Endothelial cell of umbilical vein (primary cell): ENCODE data around the gene EEF1B2. TPM values are rescaled to one million over a fixed set of nuclear protein-coding genes. Genes with fewer than 3 reads are reported as not detected.

Source experiments
- BruUV-seq: library from RNA; stranded (reverse); fragments of 400-500 nt; replicated peaks from 2 replicates; lab custom pipeline; 2021; lab: Mats Ljungman, UMichigan
- CTCF ChIA-PET: fragments of 300-600, 350-600 bp; sonication (Branson Sonifier 250); formaldehyde crosslinking; loops from one replicate; lab custom pipeline; 2021; ENCODE audit warnings: antibody characterized with exemption, inconsistent platforms; lab: Charles Lee
- POLR2A ChIA-PET: fragments of 300-600, 350-600 bp; sonication (Branson Sonifier 250); formaldehyde crosslinking; loops from one replicate; lab custom pipeline; 2021; ENCODE audit warnings: antibody characterized with exemption, inconsistent platforms; lab: Charles Lee
- DNase-seq: peaks from one replicate; pipeline ENCODE4 v3.0.0-alpha.2; 2011; ENCODE audit warnings: low read depth, low spot score
- FAIRE-seq: peaks from 2 replicates; lab custom pipeline; 2011; peaks lifted over from hg19 to GRCh38; lab: Jason Lieb, UNC
- H2AFZ ChIP-seq: 2 replicates; pipeline ENCODE4 v1.6.0; 2012; ENCODE audit warnings: low read depth, low read length, control low read depth, inconsistent platforms
- H3K27ac ChIP-seq: 2 replicates; pipeline ENCODE4 v1.5.1; 2011; ENCODE audit warnings: low read depth, mild to moderate bottlenecking, control low read depth, low read length, moderate library complexity; ENCODE audit not compliant: insufficient read depth
- H3K27me3 ChIP-seq, 2 experiments: 2 replicates each; pipeline versions ENCODE4 v1.6.0 to v1.6.1; 2011; ENCODE audit warnings: low read length in 2 of 2, mixed read lengths in 1 of 2; ENCODE audit not compliant: control insufficient read depth in 2 of 2, insufficient read depth in 2 of 2
- H3K36me3 ChIP-seq, 2 experiments: 2 replicates in 1 of 2; 3 replicates in 1 of 2; pipeline ENCODE4 v1.5.1; 2011; ENCODE audit warnings: low read length in 2 of 2, mild to moderate bottlenecking in 1 of 2, moderate library complexity in 1 of 2; ENCODE audit not compliant: control insufficient read depth in 2 of 2, insufficient read depth in 2 of 2; ENCODE audit errors: extremely low read depth in 1 of 2
- H3K4me1 ChIP-seq: 3 replicates; pipeline ENCODE4 v1.5.1; 2011; ENCODE audit warnings: mild to moderate bottlenecking, low read length; ENCODE audit not compliant: control insufficient read depth, insufficient read depth; ENCODE audit errors: extremely low read depth
- H3K4me2 ChIP-seq: 2 replicates; pipeline ENCODE4 v1.6.1; 2011; ENCODE audit warnings: low read length, control low read depth, mixed read lengths; ENCODE audit not compliant: insufficient read depth
- H3K4me3 ChIP-seq, 3 experiments: fragments of 200-600 bp in 1 of 3; sonication (generic), shearing (Covaris generic) in 1 of 3; replicated peaks in 1 of 3; 2 replicates each; pipeline ENCODE4 v1.5.1; 2011 to 2016; ENCODE audit warnings: control low read depth in 3 of 3, low read length in 3 of 3, mild to moderate bottlenecking in 2 of 3, inconsistent platforms in 1 of 3, low read depth in 1 of 3, moderate library complexity in 1 of 3; ENCODE audit not compliant: insufficient read depth in 1 of 3
- H3K79me2 ChIP-seq: 2 replicates; pipeline ENCODE4 v1.6.0; 2012; ENCODE audit warnings: low read length, inconsistent platforms; ENCODE audit not compliant: control insufficient read depth, insufficient read depth
- H3K9ac ChIP-seq: replicated peaks from 2 replicates; pipeline ENCODE3; 2011; ENCODE audit warnings: low read length, control low read depth; ENCODE audit not compliant: insufficient read depth; ENCODE audit errors: extremely low read depth
- H3K9me1 ChIP-seq: replicated peaks from 3 replicates; pipeline ENCODE4 v1.6.0; 2011; ENCODE audit warnings: mild to moderate bottlenecking, low read length; ENCODE audit not compliant: control insufficient read depth, insufficient read depth; ENCODE audit errors: extremely low read depth
- H3K9me3 ChIP-seq: replicated peaks from 2 replicates; pipeline ENCODE4 v1.5.1; 2012; ENCODE audit warnings: low read length, inconsistent platforms; ENCODE audit not compliant: control insufficient read depth, insufficient read depth
- H4K20me1 ChIP-seq: replicated peaks from 2 replicates; pipeline ENCODE3; 2011; ENCODE audit warnings: mild to moderate bottlenecking, low read length; ENCODE audit not compliant: control insufficient read depth, insufficient read depth; ENCODE audit errors: extremely low read depth
- FOS ChIP-seq: IDR thresholded peaks from 2 replicates; pipeline ENCODE4 v1.6.1; 2011; ENCODE audit warnings: mild to moderate bottlenecking, low read length, moderate library complexity, borderline replicate concordance; ENCODE audit not compliant: insufficient read depth
- MAX ChIP-seq: IDR thresholded peaks from 2 replicates; pipeline ENCODE4 v1.6.1; 2011; ENCODE audit not compliant: insufficient read depth, insufficient read length
- POLR2AphosphoS5 ChIP-seq: IDR thresholded peaks from 2 replicates; pipeline ENCODE4 v1.6.1; 2012; ENCODE audit warnings: low read depth, mild to moderate bottlenecking, control low read depth, low read length, moderate library complexity; ENCODE audit not compliant: insufficient read depth
- dilution Hi-C: fragments of 300-500 bp; cut with MboI; formaldehyde crosslinking; loops from one replicate; pipeline ENCODE4 v1.15.0; 2019; ENCODE audit warnings: low sequenced_read_pairs; ENCODE audit not compliant: extremely low pct_ligation_motif_present
- intact Hi-C: fragments of 100-400 bp; cut with micrococcal nuclease; formaldehyde crosslinking; loops from one replicate; pipeline ENCODE4 v1.10.0; 2022
- polyA plus RNA-seq, 4 experiments: library from polyadenylated mRNA; depleted of rRNA in 3 of 4; stranded (reverse) in 3 of 4; unstranded in 1 of 4; fragments of >200 nt; gene quantifications; 2 replicates each; pipeline versions ENCODE4 v1.2.1 to v1.2.3, GENCODE V29; 2011 to 2012; ENCODE audit warnings: missing spikeins in 1 of 4
- total RNA-seq: library from RNA; stranded (reverse); gene quantifications from 2 replicates; pipeline ENCODE4 v1.2.3, GENCODE V29; 2021

Gene EEF1B2
- total and polyA plus RNA-seq, 2 donors (not counting 3 experiments of a cell fraction or from before 2014, with no cell fraction given): 454 to 576 TPM

GRCh38 chr2:206158563-206159345, 941 bp upstream of the EEF1B2 start:
- intact Hi-C loops: loop anchor here (1.0 to 2.0 kb wide), 3 partner anchors 72 to 285 kb away; partner anchors contain the start of genes ADAM23 and INO80D

GRCh38 chr2:206160125-206160806, 571 bp downstream of the EEF1B2 start:
- Histone ChIP-seq H3K4me2 (peak overlapping the region; percentile 94), H2AFZ (peak overlapping the region; percentile 10), H3K79me2 (peaks cover 72% of the 10 kb centered on the region), H3K9ac (peak overlapping the region; percentile 74), H3K9me3 (no peaks in the 10 kb centered on the region), H3K4me1 (peaks cover 27% of the 10 kb centered on the region), H4K20me1 (no peaks in the 10 kb centered on the region), H3K9me1 (no peaks in the 10 kb centered on the region), H3K36me3 (peaks cover 3 to 23% of the 10 kb centered on the region in 2 experiments), H3K27me3 (no peaks in the 10 kb centered on the region), H3K27ac (peak overlapping the region; percentile 67), H3K4me3 (peak overlapping the region; percentile 72 to 97 (median 96))
- FAIRE-seq: no peak
- POLR2A ChIA-PET: no interaction called here
- dilution Hi-C loops (no loop called here), intact Hi-C loops (loop anchor here (5.0 kb wide), 1 partner anchor 232 kb away; no protein-coding TSS in a partner anchor)
- TF ChIP-seq MAX (no peak), FOS (no peak), POLR2AphosphoS5 (no peak)
- CTCF ChIA-PET: interaction anchor here (0.9 kb wide), 1 partner anchor 74 kb away, joined by 3 read pairs; no protein-coding TSS in a partner anchor
- peak; percentile 63 for DNase-seq
- TSS peak; percentile 59 for BruUV-seq

More at GRCh38 chr2:206158563-206159345, 941 bp upstream of the EEF1B2 start:
- Histone ChIP-seq H3K4me3 (peak overlapping the region; percentile 72 to 97 (median 87)), H3K79me2 (peaks cover 82% of the 10 kb centered on the region), H3K9me1 (no peaks in the 10 kb centered on the region), H3K36me3 (peaks cover 3 to 23% of the 10 kb centered on the region in 2 experiments), H3K4me2 (peak overlapping the region; percentile 99), H4K20me1 (no peaks in the 10 kb centered on the region), H2AFZ (peak overlapping the region; percentile 62), H3K27ac (peak overlapping the region; percentile 67), H3K9ac (peak overlapping the region; percentile 93), H3K27me3 (no peaks in the 10 kb centered on the region), H3K9me3 (no peaks in the 10 kb centered on the region), H3K4me1 (peaks cover 27% of the 10 kb centered on the region)
- no peak for DNase-seq
- FAIRE-seq: peak; percentile 24
- TSS peak; percentile 77 for BruUV-seq
- dilution Hi-C loops: no loop called here
- no peak for TF ChIP-seq FOS
- TF ChIP-seq POLR2AphosphoS5: no peak
- ChIA-PET CTCF (no interaction called here), POLR2A (interaction anchor here (0.6 kb wide), 1 partner anchor 1382 kb away, joined by 4 read pairs; no protein-coding TSS in a partner anchor)
